H1 (cell line): ENCODE results near the gene SOBP. TPM values are rescaled to one million over a fixed set of nuclear protein-coding genes. Genes with fewer than 3 reads are reported as not detected.

Source experiments
- CTCF ChIA-PET: fragments of 300-600 bp; sonication (Branson Sonifier 250); formaldehyde crosslinking; loops from one replicate; lab custom pipeline; 2021; ENCODE audit not compliant: partially characterized antibody; lab: Charles Lee
- POLR2A ChIA-PET: fragments of 300-600 bp; sonication (Branson Sonifier 250); formaldehyde crosslinking; loops from one replicate; lab custom pipeline; 2021; ENCODE audit warnings: inconsistent platforms; ENCODE audit not compliant: partially characterized antibody; lab: Charles Lee
- DNase-seq, 2 experiments: peaks; one replicate each; pipeline versions ENCODE4 v3.0.0 to v3.0.0-alpha.2; 2010 to 2022; ENCODE audit warnings: low spot score in 2 of 2, low read depth in 1 of 2, mixed read lengths in 1 of 2
- FAIRE-seq: peaks from 2 replicates; lab custom pipeline; 2011; peaks lifted over from hg19 to GRCh38; lab: Jason Lieb, UNC
- H2AFZ ChIP-seq: 2 replicates; pipeline ENCODE4 v1.8.1; 2012; ENCODE audit warnings: low read length, inconsistent platforms
- H2AK5ac ChIP-seq: 2 replicates; pipeline ENCODE4 v1.6.1; 2013; ENCODE audit warnings: low read depth, low read length
- H2BK120ac ChIP-seq: replicated peaks from 2 replicates; pipeline ENCODE3; 2013; ENCODE audit warnings: low read depth, low read length, inconsistent platforms
- H2BK12ac ChIP-seq: 2 replicates; pipeline ENCODE4 v1.6.1; 2013; ENCODE audit warnings: low read depth, low read length
- H2BK15ac ChIP-seq: 2 replicates; pipeline ENCODE4 v1.6.1; 2013; ENCODE audit warnings: low read length
- H2BK20ac ChIP-seq: 2 replicates; pipeline ENCODE4 v1.6.1; 2013; ENCODE audit warnings: low read length
- H2BK5ac ChIP-seq: 2 replicates; pipeline ENCODE4 v1.6.1; 2013; ENCODE audit warnings: low read depth, low read length
- H3K14ac ChIP-seq: 2 replicates; pipeline ENCODE4 v1.6.1; 2013; ENCODE audit warnings: inconsistent platforms; ENCODE audit not compliant: insufficient read length
- H3K18ac ChIP-seq: 2 replicates; pipeline ENCODE4 v1.6.1; 2013; ENCODE audit warnings: low read length; ENCODE audit errors: extremely low read depth
- H3K23ac ChIP-seq: 2 replicates; pipeline ENCODE4 v1.6.1; 2013; ENCODE audit warnings: inconsistent platforms; ENCODE audit not compliant: insufficient read length
- H3K23me2 ChIP-seq: 2 replicates; pipeline ENCODE4 v1.6.1; 2013; ENCODE audit warnings: low read depth, low read length
- H3K27ac ChIP-seq: 2 replicates; pipeline ENCODE4 v1.6.1; 2011; ENCODE audit warnings: low read depth, low read length, inconsistent platforms
- H3K27me3 ChIP-seq, 4 experiments: replicated peaks in 1 of 4; 1 replicate in 1 of 4; 2 replicates in 3 of 4; pipeline versions ENCODE4 v1.6.1 to v1.8.1; 2011 to 2013; ENCODE audit warnings: low read length in 3 of 4, mild to moderate bottlenecking in 3 of 4, inconsistent platforms in 2 of 4, mixed read lengths in 2 of 4, moderate library complexity in 1 of 4; ENCODE audit not compliant: control insufficient read depth in 3 of 4, insufficient read depth in 3 of 4; ENCODE audit errors: extremely low read depth in 1 of 4
- H3K36me3 ChIP-seq, 4 experiments: 2 replicates each; pipeline versions ENCODE4 v1.6.1 to v1.8.1; 2011 to 2013; ENCODE audit warnings: mild to moderate bottlenecking in 4 of 4, low read length in 3 of 4, moderate library complexity in 2 of 4, control low read depth in 1 of 4, inconsistent platforms in 1 of 4; ENCODE audit not compliant: insufficient read depth in 4 of 4, control insufficient read depth in 2 of 4
- H3K4ac ChIP-seq: replicated peaks from 2 replicates; pipeline ENCODE3; 2013; ENCODE audit warnings: low read length, low read depth, mixed read lengths, inconsistent platforms; ENCODE audit not compliant: insufficient read length
- H3K4me1 ChIP-seq, 4 experiments: replicated peaks in 1 of 4; 1 replicate in 1 of 4; 2 replicates in 3 of 4; pipeline versions ENCODE4 v1.6.1 to v1.8.1; 2011 to 2013; ENCODE audit warnings: low read length in 3 of 4, inconsistent platforms in 2 of 4, mixed read lengths in 1 of 4; ENCODE audit not compliant: insufficient read depth in 4 of 4, control insufficient read depth in 3 of 4
- H3K4me2 ChIP-seq, 2 experiments: 2 replicates each; pipeline versions ENCODE4 v1.6.1 to v1.8.1; 2011 to 2013; ENCODE audit warnings: low read depth in 2 of 2, low read length in 2 of 2, control low read depth in 1 of 2, inconsistent platforms in 1 of 2, mild to moderate bottlenecking in 1 of 2; ENCODE audit not compliant: insufficient read depth in 1 of 2
- H3K4me3 ChIP-seq, 4 experiments: fragments of 200-600, 300-600 bp in 1 of 4; sonication (generic), shearing (Covaris generic), sonication (Bioruptor Twin) in 1 of 4; 2 replicates each; pipeline versions ENCODE4 v1.5.1 to v1.8.1; 2011 to 2016; ENCODE audit warnings: low read length in 4 of 4, low read depth in 3 of 4, control low read depth in 2 of 4, inconsistent platforms in 2 of 4, mild to moderate bottlenecking in 2 of 4, mixed read lengths in 1 of 4, moderate library complexity in 1 of 4; ENCODE audit not compliant: insufficient read depth in 2 of 4; ENCODE audit errors: extremely low read depth in 1 of 4
- H3K56ac ChIP-seq: replicated peaks from 2 replicates; pipeline ENCODE3; 2013; ENCODE audit warnings: low read depth, mild to moderate bottlenecking, mixed read lengths, low read length, inconsistent platforms; ENCODE audit not compliant: insufficient read length
- H3K79me1 ChIP-seq: 2 replicates; pipeline ENCODE4 v1.6.1; 2013; ENCODE audit warnings: low read depth, low read length, control low read depth
- H3K79me2 ChIP-seq, 2 experiments: 2 replicates each; pipeline versions ENCODE4 v1.6.1 to v1.8.1; 2012 to 2013; ENCODE audit warnings: low read length in 2 of 2, mild to moderate bottlenecking in 2 of 2, inconsistent platforms in 1 of 2; ENCODE audit not compliant: insufficient read depth in 2 of 2, control insufficient read depth in 1 of 2
- H3K9ac ChIP-seq, 4 experiments: replicated peaks in 1 of 4; 1 replicate in 1 of 4; 2 replicates in 3 of 4; pipeline versions ENCODE4 v1.6.1 to v1.8.1; 2011 to 2013; ENCODE audit warnings: low read depth in 3 of 4, low read length in 3 of 4, control low read depth in 2 of 4, mild to moderate bottlenecking in 2 of 4, moderate library complexity in 2 of 4, inconsistent platforms in 1 of 4; ENCODE audit errors: extremely low read depth in 1 of 4
- H3K9me3 ChIP-seq, 2 experiments: 2 replicates each; pipeline versions ENCODE4 v1.6.1 to v1.8.1; 2012 to 2013; ENCODE audit warnings: mild to moderate bottlenecking in 2 of 2, moderate library complexity in 2 of 2, control low read depth in 1 of 2, inconsistent platforms in 1 of 2, low read depth in 1 of 2, low read length in 1 of 2, mixed read lengths in 1 of 2; ENCODE audit not compliant: insufficient read depth in 2 of 2
- H4K20me1 ChIP-seq, 2 experiments: replicated peaks in 1 of 2; 2 replicates each; pipeline versions ENCODE3 to v1.8.1; 2011 to 2013; ENCODE audit warnings: inconsistent platforms in 2 of 2, low read length in 2 of 2, mild to moderate bottlenecking in 1 of 2; ENCODE audit not compliant: insufficient read depth in 2 of 2, control insufficient read depth in 1 of 2
- H4K5ac ChIP-seq: 2 replicates; pipeline ENCODE4 v1.6.1; 2013; ENCODE audit warnings: low read length, low read depth, mixed read lengths, inconsistent platforms; ENCODE audit not compliant: insufficient read length
- H4K8ac ChIP-seq: 2 replicates; pipeline ENCODE4 v1.8.0; 2013; ENCODE audit warnings: mild to moderate bottlenecking, moderate library complexity, low read length, inconsistent platforms; ENCODE audit not compliant: insufficient read depth; ENCODE audit errors: extremely low read depth
- H4K91ac ChIP-seq: replicated peaks from 2 replicates; pipeline ENCODE3; 2013; ENCODE audit warnings: low read length, mixed read lengths, inconsistent platforms; ENCODE audit not compliant: insufficient read length
- ASH2L ChIP-seq: fragments of 200-600, 300-600 bp; sonication (generic); IDR thresholded peaks from one replicate; pipeline ENCODE4 v1.7.1; 2017; ENCODE audit warnings: low read length
- EP300 ChIP-seq, 2 experiments: IDR thresholded peaks; 1 replicate in 1 of 2; 2 replicates in 1 of 2; pipeline ENCODE4 v1.6.1; 2011 to 2012; ENCODE audit warnings: low read depth in 2 of 2, low read length in 2 of 2, mild to moderate bottlenecking in 2 of 2, borderline replicate concordance in 1 of 2, inconsistent platforms in 1 of 2, moderate library complexity in 1 of 2
- GABPA ChIP-seq: IDR thresholded peaks from 2 replicates; pipeline ENCODE4 v1.6.1; 2011; ENCODE audit warnings: mild to moderate bottlenecking, low read length, moderate library complexity, borderline replicate concordance; ENCODE audit not compliant: insufficient read depth
- MAFK ChIP-seq: IDR thresholded peaks from 2 replicates; pipeline ENCODE4 v1.6.1; 2012; ENCODE audit warnings: low read depth, mild to moderate bottlenecking, improper control_type of control experiment, low read length
- NANOG ChIP-seq: IDR thresholded peaks from 2 replicates; pipeline ENCODE4 v1.6.1; 2011; ENCODE audit warnings: low read length, low read depth, mild to moderate bottlenecking, inconsistent platforms; ENCODE audit not compliant: insufficient read depth, poor library complexity, severe bottlenecking
- NRF1 ChIP-seq: IDR thresholded peaks from 2 replicates; pipeline ENCODE4 v1.6.1; 2011; ENCODE audit warnings: mild to moderate bottlenecking, low read depth, low read length, improper control_type of control experiment
- POLR2AphosphoS5 ChIP-seq: IDR thresholded peaks from 2 replicates; pipeline ENCODE4 v1.6.1; 2011; ENCODE audit warnings: low read depth, low read length
- RFX5 ChIP-seq: IDR thresholded peaks from 2 replicates; pipeline ENCODE4 v1.6.1; 2011; ENCODE audit warnings: low read depth, low read length, improper control_type of control experiment, borderline replicate concordance
- SRF ChIP-seq: IDR thresholded peaks from 2 replicates; pipeline ENCODE4 v1.6.1; 2011; ENCODE audit warnings: mild to moderate bottlenecking, low read depth, low read length, moderate library complexity
- SUZ12 ChIP-seq: fragments of 200-600 bp; sonication (generic); IDR thresholded peaks from 2 replicates; pipeline ENCODE4 v1.6.1; 2012; ENCODE audit warnings: mild to moderate bottlenecking, inconsistent platforms, low read length, moderate library complexity, mixed read lengths
- TAF7 ChIP-seq: optimal IDR thresholded peaks from 2 replicates; pipeline ENCODE3; 2011; ENCODE audit warnings: low read depth, mild to moderate bottlenecking, inconsistent platforms, low read length, moderate library complexity, borderline replicate concordance
- YY1 ChIP-seq: IDR thresholded peaks from 2 replicates; pipeline ENCODE4 v1.6.1; 2011; ENCODE audit warnings: low read depth, mild to moderate bottlenecking, low read length
- WGBS, 2 experiments: shearing (Covaris generic) in 1 of 2; methylation state at CpG; one replicate each; pipeline versions ENCODE4 v1.1.6 to v1.1.7; 2013 to 2015; ENCODE audit warnings: low lambda C conversion rate in 2 of 2, mixed read lengths in 2 of 2, inconsistent platforms in 1 of 2, low coverage in 1 of 2, missing lambda C conversion rate in 1 of 2; ENCODE audit not compliant: insufficient replicate concordance in 2 of 2, insufficient coverage in 1 of 2, insufficient read length in 1 of 2; ENCODE audit errors: extremely low coverage in 1 of 2, missing lambda C conversion rate in 1 of 2; 5-methylcytosine and 5-hydroxymethylcytosine counted together
- polyA plus RNA-seq, 7 experiments: library from polyadenylated mRNA; depleted of rRNA in 3 of 7; stranded (reverse) in 5 of 7; unstranded in 2 of 7; fragments of >200 nt in 5 of 7; fragments of 200-250 nt in 2 of 7; gene quantifications; 1 replicate in 5 of 7; 2 replicates in 1 of 7; 4 replicates in 1 of 7; pipeline versions ENCODE4 v1.2.1 to v1.2.3, GENCODE V29; 2011 to 2013; ENCODE audit warnings: missing spikeins in 2 of 7, mixed read lengths in 2 of 7
- total RNA-seq: library from RNA; stranded (reverse); fragmentation: NEBNext Ultra II Directional; extraction: Animal tissue kit (Norgen Biotek cat#: 25700); gene quantifications from 2 replicates; pipeline ENCODE4 v1.2.1, GENCODE V29; 2021
- TF ChIP-seq, protein P1 (sequence below): IDR thresholded peaks from 2 replicates; pipeline ENCODE4 v1.6.1; 2012; ENCODE audit warnings: low read length, inconsistent platforms

The SOBP gene
- total and polyA plus RNA-seq, 2 of the 8 experiments (the other 6 are each of a cell fraction or from before 2014, with no cell fraction given), result 0.45 to 6.2 TPM

DNA sequence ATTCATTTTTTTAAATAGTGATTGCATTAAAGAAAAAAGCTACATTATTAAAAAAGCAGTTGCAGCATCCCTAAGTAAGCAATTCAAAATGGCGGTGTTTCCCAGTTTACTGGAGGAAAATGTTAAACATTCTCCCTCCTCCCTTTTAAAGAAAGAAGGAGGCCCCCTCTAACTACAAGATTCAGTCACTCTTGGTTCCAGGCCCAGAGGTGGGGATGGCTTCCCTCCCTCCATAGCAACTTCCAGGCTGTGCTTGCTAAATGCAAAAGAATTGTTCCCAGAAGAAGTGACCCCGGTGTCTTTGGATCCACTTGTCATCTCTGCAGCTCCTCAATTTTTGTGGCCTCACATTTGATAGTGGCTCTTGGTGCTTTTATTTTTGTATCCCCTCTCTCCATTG, 165.9 kb downstream of the SOBP start:
- H2BK120ac ChIP-seq, result no peak overlapping the region
- H3K4me3 ChIP-seq, result no peak overlapping the region
- no peak overlapping the region for H3K4me2 ChIP-seq
- no peaks in the 10 kb centered on the region; a peak in 1 of 7 replicates for H3K27me3 ChIP-seq
- 93% methylated on average over 2 of the region's 2 CpGs; no CpG with 5 or more reads in 1 of the 2 experiments for WGBS, 2 experiments
- no peaks in the 10 kb centered on the region for H3K23me2 ChIP-seq
- no peaks in the 10 kb centered on the region for H4K20me1 ChIP-seq
- H3K4ac ChIP-seq, result no peak overlapping the region
- no peaks in the 10 kb centered on the region; a peak in 1 of 8 replicates for H3K36me3 ChIP-seq
- no peak overlapping the region for H4K8ac ChIP-seq
- H2BK12ac ChIP-seq, result no peak overlapping the region
- no peaks in the 10 kb centered on the region for H3K9me3 ChIP-seq
- ChIA-PET CTCF (interaction anchor here (0.5 to 3.8 kb wide), 62 partner anchors 8 to 1023 kb away, joined by 3 to 14 read pairs (median 3); partner anchors contain the start of gene PDSS2), POLR2A (no interaction called here)
- DNase-seq (no peak), FAIRE-seq (no peak)
- H4K5ac ChIP-seq, result no peak overlapping the region
- H2BK20ac ChIP-seq, result no peak overlapping the region
- H3K27ac ChIP-seq, result no peak overlapping the region
- H3K9ac ChIP-seq, result no peak overlapping the region
- H2BK5ac ChIP-seq, result no peak overlapping the region
- H3K4me1 ChIP-seq, result peaks cover 0 to 7% (median 4%) of the 10 kb centered on the region in 4 experiments; a peak in 3 of 7 replicates
- H3K79me2 ChIP-seq, result no peaks in the 10 kb centered on the region
- no peak overlapping the region for H3K18ac ChIP-seq
- no peak overlapping the region for H2AK5ac ChIP-seq
- H2AFZ ChIP-seq, result no peak overlapping the region
- H3K23ac ChIP-seq, result no peak overlapping the region
- no peak overlapping the region for H3K56ac ChIP-seq
- H4K91ac ChIP-seq, result no peak overlapping the region
- no peak overlapping the region for H3K14ac ChIP-seq
- no peak overlapping the region for H2BK15ac ChIP-seq
- no peaks in the 10 kb centered on the region for H3K79me1 ChIP-seq
- TF ChIP-seq TAF7, result no peak
- no peak for TF ChIP-seq GABPA
- TF ChIP-seq NRF1, result no peak
- TF ChIP-seq NANOG, result no peak
- TF ChIP-seq, protein P1, sequence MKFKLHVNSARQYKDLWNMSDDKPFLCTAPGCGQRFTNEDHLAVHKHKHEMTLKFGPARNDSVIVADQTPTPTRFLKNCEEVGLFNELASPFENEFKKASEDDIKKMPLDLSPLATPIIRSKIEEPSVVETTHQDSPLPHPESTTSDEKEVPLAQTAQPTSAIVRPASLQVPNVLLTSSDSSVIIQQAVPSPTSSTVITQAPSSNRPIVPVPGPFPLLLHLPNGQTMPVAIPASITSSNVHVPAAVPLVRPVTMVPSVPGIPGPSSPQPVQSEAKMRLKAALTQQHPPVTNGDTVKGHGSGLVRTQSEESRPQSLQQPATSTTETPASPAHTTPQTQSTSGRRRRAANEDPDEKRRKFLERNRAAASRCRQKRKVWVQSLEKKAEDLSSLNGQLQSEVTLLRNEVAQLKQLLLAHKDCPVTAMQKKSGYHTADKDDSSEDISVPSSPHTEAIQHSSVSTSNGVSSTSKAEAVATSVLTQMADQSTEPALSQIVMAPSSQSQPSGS, result no peak
- no peak for TF ChIP-seq SRF
- no peak for TF ChIP-seq POLR2AphosphoS5
- no peak for TF ChIP-seq SUZ12
- TF ChIP-seq RFX5, result no peak
- TF ChIP-seq EP300 (IDR thresholded peaks at IDR 0.05; ENCODE audit: borderline replicate concordance in 1 of 2, low read depth in 2 of 2, low read length in 2 of 2), result no peak
- no peak for TF ChIP-seq MAFK
- no peak for TF ChIP-seq ASH2L
- TF ChIP-seq YY1, result no peak
